Keratinocyte (primary cell): ENCODE results near the gene TRAK2.

ENCODE experiments used
- CTCF ChIP-seq, 3 experiments: IDR thresholded peaks in 1 of 3; conservative IDR thresholded peaks in 1 of 3; optimal IDR thresholded peaks in 1 of 3; 2 replicates in 2 of 3; 3 replicates in 1 of 3; pipeline versions ENCODE3 to v1.5.1; 2011; ENCODE audit warnings: low read length in 3 of 3, mild to moderate bottlenecking in 3 of 3, moderate library complexity in 2 of 3, control low read depth in 1 of 3, inconsistent platforms in 1 of 3; ENCODE audit not compliant: insufficient read depth in 2 of 3; ENCODE audit errors: extremely low read depth in 1 of 3
- EZH2 ChIP-seq: IDR thresholded peaks from one replicate; pipeline ENCODE4 v1.6.1; 2012; ENCODE audit warnings: inconsistent platforms, mild to moderate bottlenecking, low read length, moderate library complexity

GRCh38 chr2:201420442-201421113 is 30.7 kb downstream of the TRAK2 start:
- no peak for TF ChIP-seq CTCF (optimal IDR thresholded peaks at IDR 0.05 in 1 of 3, IDR thresholded peaks at IDR 0.05 in 1 of 3, conservative IDR thresholded peaks at IDR 0.05 in 1 of 3; ENCODE audit: extremely low read depth in 1 of 3, insufficient read depth in 2 of 3, low read length in 3 of 3)
- TF ChIP-seq EZH2: no peak
